HG03571 (cell line): ENCODE results near the gene AP1G2.
"Not testable (repeated sequence)": the region's sequence is repeated elsewhere in the genome, so short reads cannot be mapped to it uniquely, and the experiment has no call there.

Experiments
- ATAC-seq: cut with Tn5 transposase; IDR thresholded peaks from one replicate; pipeline ENCODE4 v1.9.1; 2021; ENCODE audit not compliant: unreplicated experiment

The AP1G2 gene, protein sequence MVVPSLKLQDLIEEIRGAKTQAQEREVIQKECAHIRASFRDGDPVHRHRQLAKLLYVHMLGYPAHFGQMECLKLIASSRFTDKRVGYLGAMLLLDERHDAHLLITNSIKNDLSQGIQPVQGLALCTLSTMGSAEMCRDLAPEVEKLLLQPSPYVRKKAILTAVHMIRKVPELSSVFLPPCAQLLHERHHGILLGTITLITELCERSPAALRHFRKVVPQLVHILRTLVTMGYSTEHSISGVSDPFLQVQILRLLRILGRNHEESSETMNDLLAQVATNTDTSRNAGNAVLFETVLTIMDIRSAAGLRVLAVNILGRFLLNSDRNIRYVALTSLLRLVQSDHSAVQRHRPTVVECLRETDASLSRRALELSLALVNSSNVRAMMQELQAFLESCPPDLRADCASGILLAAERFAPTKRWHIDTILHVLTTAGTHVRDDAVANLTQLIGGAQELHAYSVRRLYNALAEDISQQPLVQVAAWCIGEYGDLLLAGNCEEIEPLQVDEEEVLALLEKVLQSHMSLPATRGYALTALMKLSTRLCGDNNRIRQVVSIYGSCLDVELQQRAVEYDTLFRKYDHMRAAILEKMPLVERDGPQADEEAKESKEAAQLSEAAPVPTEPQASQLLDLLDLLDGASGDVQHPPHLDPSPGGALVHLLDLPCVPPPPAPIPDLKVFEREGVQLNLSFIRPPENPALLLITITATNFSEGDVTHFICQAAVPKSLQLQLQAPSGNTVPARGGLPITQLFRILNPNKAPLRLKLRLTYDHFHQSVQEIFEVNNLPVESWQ

GRCh38 chr14:23567186-23568020 lies at the start of gene AP1G2:
AP1G2 (minus strand) TSS chr14:23567791; CDS start chr14:23567314, 477 bp downstream.
- ATAC-seq: peak; percentile 81

GRCh38 chr14:23615856-23616255 lies 48.3 kb upstream of the AP1G2 start:
- ATAC-seq: no peak

- no peak for ATAC-seq
Measured at GRCh38 chr14:23614395-23614828, 46.8 kb upstream of the AP1G2 start.

DNA sequence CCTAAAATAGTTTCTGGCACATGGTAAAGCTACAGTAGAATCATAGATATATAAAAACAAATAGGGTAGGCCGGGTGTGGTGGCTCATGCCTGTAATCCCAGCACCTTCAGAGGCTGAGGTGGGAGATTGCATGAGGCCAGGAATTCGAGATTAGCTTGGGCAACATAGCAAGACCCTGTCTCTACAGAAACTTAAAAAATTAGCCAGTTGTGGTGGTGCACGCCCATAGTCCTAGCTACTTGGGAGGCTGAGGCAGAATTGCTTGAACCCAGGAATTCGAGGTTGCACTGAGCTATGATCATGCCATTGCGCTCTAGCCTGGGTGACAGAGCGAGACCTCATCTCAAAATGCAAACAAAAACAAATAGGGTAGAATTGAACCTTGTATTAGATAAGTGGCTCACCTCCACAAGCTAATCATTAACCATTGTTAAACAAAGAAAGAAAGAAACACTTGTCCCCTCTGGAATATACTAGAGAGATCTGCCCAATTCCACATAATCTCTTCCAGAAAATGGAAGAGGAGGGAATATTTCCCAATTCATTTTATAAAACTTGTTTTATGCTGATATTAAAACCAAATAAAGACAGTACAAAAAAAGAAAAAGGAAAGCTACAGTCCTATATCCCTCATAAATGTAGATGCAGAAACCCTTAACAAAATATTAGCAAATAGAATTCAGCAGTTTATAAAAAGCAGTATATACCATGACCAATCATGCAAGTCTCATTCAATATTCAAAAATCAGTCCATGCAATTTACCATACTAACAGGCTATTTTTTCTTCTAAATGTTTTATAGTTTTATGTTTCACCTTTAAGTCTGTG lies 45.9 kb upstream of the AP1G2 start:
- ATAC-seq: no peak

GRCh38 chr14:23612802-23613201 lies 45.2 kb upstream of the AP1G2 start:
- no peak for ATAC-seq

GRCh38 chr14:23612354-23612732 lies 44.8 kb upstream of the AP1G2 start:
- no peak for ATAC-seq

DNA sequence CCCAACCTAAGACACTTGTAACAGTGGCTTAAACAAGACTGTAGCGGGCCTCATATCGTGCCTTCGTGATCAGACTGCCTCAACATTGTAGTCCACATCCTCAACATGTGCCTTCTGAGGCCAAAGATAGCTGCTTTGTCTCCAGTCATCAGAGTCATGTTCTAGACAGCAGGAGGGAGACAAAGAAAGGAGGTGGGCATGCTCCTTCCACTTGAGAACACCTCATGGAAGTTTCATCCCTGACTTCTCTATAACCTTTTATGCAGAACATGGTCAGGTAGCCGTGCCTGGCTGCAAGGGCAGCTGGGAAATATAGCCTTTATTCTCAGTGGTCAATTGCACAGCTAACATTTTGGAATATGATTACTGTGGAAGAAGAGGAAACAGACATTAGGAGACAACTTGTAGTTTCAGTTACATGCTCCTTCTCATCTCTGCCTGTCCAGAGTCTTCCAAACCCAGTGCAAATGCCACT lies 43.3 kb upstream of the AP1G2 start:
- ATAC-seq: no peak

- ATAC-seq: no peak
Measured at GRCh38 chr14:23610090-23610814, 42.7 kb upstream of the AP1G2 start.

DNA sequence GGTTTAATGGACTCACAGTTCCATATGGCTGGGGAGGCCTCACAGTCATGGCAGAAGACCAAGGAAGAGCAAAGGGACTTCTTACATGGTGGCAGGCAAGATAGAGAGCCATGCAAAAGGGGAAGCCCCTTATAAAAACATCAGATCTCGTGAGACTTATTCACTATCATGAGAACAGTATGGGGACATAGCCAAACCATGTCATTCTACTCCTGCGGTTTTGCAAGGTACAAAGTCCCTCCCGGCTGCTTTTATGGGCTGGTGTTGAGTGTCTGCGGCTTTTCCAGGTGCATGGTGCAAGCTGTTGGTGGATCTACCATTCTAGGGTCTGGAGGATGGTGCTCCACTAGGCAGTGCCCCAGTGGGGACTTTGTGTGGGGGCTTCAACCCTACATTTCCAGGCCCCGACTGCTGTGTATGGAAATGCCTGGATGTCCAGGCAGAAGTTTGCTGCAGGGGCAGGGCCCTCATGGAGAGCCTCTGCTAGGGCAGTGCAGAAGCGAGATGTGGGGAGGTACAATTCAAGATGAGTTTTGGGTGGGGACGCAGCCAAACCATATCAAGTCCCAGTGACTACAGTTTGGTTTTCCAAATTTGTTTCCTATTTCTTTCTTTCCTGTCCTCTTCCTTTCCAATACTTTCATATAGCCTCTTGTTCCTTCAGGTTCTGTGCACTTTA lies 42.0 kb upstream of the AP1G2 start:
- not testable (repeated sequence) for ATAC-seq

GRCh38 chr14:23609001-23609400 lies 41.4 kb upstream of the AP1G2 start:
- no peak for ATAC-seq

DNA sequence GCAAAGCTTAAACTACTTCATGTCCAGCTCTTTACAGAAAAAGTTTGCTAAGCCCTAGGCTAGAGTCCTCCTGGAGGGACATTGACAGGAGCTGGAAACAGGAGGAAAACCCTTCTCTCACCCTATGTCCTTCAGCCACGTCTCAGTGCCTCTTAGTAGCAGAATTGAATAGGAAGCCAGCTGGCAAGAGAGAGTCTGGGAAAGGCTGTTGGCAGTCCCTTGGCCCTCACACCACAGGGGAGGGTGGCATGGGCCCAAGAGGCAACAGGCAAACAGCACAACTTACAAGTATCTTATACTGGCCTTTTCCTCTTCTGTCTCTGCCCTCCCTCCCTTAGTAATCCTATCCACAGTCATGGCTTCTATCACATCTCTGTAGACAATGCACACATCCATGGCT lies 40.9 kb upstream of the AP1G2 start:
- no peak for ATAC-seq

- peak; percentile 75 for ATAC-seq
Measured at GRCh38 chr14:23605931-23606585, 38.5 kb upstream of the AP1G2 start.

DNA sequence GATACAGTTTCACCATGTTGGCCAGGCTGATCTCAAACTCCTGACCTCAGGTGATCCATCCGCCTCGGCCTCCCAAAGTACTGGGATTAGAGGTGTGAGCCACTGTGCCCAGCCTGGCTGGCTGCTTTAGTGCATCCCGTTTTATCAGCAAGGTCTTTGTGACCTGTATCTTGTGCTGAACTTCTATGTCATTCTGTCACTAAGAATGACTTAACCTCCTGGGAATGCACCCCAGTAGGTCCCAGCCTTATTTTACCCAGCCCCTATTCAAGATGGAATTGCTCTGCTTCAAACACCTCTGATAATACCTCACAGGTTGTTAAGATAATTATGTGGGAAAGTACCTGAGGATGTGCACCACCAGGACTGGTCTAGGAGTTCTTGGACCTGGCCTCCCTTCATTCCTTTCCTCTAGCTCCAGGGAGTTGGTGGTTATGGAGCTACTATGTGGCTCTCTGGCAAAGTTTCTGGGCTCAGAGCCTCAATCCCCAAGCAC lies 37.1 kb upstream of the AP1G2 start:
- no peak for ATAC-seq

DNA sequence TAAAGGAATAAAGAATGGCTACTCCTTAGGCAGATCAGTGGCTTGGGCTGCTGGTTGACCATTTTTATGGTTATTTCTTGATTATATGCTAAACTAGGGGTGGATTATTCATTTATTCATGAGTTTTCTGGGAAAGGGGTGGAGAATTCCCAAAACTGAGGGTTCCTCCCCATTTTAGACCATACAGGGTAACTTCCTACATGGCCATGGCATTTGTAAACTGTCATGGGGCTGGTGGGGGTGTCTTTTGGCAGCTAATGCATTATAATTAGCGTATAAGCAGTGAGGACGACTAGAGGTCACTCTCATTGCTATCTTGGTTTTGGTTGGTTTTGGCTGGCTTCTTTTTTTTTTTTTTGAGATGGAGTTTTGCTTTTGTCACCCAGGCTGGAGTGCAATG lies 36.6 kb upstream of the AP1G2 start:
- ATAC-seq: no peak

- ATAC-seq: no peak
Measured at GRCh38 chr14:23603103-23603502, 35.5 kb upstream of the AP1G2 start.

GRCh38 chr14:23602181-23603095 lies 34.8 kb upstream of the AP1G2 start:
- ATAC-seq: no peak

DNA sequence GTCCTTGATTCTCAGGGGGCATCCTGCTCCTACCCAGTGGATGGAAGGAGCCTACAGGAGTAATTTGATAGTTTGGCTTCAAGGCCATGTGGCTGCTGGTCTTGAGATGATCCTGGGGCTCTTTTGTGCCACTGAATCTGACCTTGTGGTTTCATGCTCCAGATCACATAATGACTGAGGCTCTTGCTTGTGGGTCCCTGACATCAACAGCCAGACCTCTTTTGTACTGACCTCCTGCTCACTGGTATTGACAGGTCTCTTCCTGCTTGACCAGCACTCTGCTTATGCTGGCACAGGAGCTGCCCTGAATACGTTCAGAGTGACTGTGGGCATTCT lies 34.2 kb upstream of the AP1G2 start:
- no peak for ATAC-seq
